ENCODE data around the gene SORCS2.
A peak's percentile ranks its signal among the peaks of the same experiment; 100 is the strongest.

Gene SORCS2

DNA sequence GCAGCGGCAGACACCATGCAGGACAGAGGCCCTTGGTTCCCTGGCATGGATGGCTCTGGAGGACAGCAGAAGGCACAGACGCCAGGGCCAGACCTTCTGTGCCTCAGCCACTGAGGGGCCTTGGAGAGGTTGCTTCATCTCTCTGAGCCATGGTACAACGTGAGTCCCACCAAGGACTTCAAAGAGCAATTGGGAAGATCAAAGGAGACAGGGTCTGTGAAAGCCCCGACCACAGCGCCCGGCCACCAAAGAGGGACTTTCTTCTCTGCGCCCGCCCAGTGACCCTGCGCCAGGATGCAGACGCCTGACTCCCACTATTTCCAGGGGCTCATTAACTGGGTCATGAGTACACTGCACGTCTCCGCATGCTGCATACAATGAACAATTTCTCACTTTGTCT is 573.3 kb downstream of the SORCS2 start:
- no peak for DNase-seq

DNA sequence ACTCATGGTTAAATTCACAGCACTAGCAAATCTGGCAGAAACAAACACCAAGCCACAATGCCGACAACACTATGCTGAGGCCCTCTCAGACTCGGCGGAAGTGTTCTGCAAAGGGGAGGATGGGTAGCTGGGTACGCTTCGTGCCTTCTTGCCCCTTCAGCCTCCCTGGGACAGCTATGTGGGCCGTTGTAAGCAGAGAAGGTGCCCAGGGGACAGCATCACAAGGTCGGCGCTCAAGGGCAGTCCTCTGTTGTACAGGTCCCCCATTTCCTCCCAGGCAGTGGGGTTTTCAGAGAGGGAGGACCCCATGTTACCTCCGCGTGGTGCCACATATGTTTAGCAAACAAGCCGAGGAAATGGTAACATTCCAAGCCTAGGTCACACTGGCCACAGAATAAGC is 573.7 kb downstream of the SORCS2 start:
- DNase-seq, result no peak

DNA sequence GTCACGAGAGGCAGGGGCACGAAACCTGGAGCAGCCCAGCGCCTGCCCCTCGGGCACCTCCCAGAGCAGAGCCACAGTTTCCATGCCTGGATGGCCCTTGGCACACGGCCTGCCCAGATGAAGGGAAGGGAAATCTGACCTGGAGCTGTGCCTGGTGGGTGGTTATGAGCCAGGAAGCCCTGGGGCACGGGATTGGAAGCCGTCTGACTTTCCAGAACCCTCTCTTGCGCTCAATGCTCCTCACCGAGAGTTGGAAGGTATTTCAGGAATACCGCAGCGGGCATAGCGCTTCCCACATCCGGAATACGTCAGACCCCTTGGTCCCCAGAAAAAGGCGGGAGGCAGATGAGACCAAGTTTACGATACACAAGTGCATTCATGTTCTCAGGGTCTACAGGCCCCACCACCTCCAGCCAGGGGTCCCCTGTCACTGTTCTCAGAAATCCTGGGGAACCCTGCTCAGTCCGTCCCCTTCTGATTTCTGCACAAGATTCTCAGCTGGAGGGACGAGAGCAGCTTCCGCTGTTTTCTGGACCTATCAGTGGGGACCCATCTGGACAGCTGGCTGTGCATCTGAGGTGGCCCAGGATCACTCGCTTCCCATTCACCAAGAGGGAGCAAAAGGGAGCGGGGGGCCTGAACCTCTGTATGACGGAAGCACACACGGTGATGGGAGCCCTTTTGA is 574.5 kb downstream of the SORCS2 start:
- DNase-seq, result no peak

DNA sequence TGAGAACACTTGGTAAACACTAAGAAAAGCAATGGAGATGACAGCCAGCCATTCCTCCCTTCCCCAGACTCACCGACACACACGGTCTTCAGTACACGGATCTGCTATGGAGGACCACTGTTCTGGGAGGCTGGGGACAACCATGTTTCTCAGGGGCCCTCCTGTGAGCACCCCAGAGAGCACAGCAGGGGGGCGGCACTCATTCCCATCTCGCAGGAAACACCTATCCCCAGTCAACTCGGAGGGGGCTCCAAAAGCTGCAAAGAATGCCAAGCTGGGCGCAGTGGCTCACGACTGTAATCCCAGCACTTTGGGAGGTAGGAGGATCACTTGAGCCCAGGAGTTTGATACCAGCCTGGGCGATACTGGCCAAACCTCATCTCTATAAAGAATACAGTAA is 575.2 kb downstream of the SORCS2 start:
- no peak for DNase-seq

DNA sequence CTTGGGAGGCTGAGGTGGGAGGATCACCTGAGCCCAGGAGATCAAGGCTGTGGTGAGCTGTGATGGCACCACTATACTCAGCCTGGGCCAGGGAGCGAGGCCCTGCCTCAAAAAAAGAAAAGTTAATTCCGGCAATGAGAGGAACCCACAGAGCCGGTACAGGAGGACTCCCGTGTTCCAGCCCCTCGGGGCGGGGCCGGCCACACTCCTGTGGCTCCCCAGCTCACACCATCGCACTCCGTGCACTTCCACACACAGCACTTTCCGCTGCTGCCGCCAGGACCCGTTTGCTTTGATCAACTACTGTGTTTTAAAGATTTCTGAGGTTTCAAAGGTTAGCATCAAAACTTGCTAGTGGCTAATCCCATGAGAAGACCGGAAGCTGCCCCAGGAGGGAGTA is 575.6 kb downstream of the SORCS2 start:
- no peak for DNase-seq

DNA sequence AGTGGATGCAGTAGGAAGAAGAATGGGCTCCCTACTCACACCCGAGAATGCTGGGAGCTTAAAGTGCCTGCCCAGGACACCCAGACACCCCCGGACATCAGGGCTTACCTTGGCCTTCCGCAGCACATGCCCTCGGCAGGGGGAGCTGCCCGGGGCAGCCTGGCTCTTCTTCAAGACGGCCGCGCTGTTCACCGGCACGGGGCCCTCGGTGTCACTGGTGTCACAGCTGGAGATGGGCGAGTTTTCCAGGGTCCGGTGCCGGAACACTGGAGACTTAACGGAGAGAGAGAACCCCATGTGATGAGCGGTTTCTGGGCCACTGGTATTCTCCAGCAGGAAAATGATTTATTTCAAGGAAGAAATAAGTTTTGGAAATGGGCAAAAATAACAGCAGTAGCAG is 576.4 kb downstream of the SORCS2 start:
- no peak for DNase-seq

DNA sequence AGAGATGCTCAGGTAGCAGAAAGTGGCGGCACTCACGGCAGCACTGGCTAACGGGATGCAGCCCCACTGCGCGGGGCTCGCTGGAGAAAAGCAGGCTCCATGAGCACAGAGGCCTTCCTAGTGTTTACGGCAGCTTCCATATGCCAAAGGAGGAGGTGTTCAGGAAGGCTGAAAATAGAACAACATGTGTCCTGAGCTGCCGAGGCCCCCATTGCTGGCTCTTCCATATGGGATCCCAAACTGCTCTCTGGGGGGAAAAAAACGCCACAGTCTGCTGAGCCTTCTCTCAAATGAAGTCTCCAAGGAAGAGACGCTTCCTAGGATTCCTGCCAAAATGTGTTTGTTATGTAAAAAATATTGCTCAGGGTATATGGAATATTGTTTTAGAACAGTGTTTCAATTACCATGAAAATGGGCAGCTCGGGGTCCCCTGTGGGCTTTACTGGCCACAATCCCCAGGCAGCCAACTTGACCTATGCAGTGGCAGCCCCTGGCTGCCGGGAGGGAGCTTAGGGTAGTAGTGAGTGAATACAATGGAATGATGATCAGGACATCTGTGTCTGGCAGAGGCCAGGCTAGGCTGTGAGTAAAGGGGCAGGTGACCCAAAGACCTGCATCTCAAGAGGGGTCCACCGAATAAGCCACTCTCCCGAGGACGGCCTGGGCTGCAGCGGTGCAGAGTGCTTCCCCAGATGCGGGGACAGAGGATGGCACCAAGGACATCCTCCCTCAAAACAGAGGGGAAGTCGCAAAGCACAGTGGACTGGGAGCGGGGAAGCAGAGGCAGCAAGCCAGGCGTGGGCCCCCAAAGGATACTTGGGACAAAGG is 577.3 kb downstream of the SORCS2 start:
- DNase-seq, result no peak

DNA sequence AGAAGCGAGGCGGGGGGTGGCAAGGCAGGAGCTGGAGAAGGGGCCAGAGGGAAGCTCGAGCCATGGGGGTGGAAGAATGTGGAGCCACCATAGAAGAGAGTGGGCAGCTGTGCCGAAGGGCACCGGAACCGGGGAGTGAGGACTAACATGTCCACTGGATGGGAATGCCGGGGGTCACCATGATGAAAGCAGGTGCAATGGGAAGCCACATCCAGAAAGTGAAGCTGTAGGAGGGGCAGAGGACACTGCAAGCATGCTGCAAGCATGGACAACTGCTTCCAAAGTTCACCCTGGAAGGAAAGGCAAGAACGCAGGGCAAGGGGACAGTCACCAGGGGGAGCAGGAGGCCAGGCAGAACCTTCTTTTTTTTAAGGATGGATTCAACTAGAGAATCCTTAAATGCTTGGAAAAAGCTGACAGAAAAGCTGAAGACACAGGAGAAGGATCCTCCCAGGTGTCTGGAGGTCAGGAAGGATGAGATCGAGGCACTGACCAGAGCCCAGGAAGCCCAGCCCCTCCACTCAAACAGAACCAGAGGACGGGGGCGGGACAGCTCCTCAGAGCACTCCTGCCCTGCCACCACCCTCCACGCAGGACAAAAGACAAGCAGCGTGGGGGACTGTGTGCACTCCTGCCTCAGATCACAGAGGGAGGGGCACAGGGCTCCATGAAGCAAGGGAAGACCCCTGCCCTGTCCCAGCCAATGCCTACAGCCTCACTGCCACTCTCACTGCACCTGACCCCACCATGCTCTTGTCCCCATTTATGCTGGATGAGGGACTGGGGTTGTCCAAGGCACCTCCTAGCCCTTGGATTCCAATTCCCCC is 578.1 kb downstream of the SORCS2 start:
- no peak for DNase-seq

DNA sequence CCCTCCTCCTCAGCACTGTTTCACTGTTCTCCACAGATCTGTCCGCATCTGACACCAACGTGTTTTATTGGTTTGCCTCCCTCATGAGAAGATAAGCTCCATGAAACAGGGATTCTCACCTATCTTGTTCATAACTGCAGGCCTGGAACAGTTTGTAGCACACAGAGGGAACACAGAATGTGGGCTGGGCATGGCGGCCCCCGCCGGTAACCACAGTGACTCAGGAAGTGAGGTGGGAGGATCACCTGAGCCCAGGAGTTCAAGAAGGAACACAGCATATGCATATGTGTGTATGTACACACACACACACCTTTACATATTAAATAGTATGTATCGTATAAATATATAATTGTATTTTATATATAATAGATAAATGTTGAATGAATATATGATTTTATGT is 578.7 kb downstream of the SORCS2 start:
- DNase-seq, result no peak

DNA sequence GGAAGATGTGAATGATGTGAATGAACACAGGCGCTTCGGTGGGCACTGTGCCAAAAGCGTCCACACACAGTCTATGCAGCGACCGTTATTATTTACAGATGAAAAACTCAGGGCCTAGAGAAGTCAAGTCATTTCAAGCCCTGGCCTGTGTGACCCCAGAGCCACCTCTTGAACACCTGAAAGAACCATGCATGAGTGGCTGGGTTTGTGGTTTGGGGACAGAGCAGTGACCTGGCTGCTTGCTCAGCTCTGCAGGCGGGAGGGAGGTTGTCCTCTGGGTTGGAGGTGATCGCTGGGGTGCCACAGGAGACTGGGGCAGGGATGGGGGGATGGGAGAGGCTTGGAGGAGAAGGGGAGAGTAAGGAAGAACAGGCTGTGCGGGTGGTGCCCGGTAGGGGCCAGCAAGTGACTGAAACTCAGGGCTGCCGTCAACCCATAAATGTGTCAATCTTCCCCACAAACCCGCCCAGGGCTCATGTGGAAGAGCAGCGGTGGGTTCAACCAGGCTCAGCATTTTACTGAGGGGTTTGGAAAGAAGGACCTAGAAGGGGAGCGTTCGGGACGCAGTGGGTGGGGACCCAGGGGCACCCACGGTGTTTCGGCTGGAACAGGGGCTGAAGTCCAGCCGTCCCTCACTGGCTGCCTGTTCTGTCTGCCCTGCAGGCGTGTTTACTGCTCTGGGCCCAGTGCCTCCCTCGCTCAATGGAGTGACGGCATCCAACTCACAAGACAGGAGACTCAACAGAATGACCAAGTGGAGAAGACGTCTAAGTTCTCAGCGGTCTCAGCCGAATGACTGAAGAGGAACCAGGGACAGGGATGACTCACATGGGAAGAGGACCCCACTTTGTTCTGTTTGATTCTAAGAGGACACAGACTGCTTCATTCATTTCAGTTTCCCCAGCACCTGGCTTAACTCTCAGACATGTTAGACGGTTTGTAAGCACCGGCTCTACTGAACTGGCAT is 579.5 kb downstream of the SORCS2 start:
- no peak for DNase-seq

DNA sequence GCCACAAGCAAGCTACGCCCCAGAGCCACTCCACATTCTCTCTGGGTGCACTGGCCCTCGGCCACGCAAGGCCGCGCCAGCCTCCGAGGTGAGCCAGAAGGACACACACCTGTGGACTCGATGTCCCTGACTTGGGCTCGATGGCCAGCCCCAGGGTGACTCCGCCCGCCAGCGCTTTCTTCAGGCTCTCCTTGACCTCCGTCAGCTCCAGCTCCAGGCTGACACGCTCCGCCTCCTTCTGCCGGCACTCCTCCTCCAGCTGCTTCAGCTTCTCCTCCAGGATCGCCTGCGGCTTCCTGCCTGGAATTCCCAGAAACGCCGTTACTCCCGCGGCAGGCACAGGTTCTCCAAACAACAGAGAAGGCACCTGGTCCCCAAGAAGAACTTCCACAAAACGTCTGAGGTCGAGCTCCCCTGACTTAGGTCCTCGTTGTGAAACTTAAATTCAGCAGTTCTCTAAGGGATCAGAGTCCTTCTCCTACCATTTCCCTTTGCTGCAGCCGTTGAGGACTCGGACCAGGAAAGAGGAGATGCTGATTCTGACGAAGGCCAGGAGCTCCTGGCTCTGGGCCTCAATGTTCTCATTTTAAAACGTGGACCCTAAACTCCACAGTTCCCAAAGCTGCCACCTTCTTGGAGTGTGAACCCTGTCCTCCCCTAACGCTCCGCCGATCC is 580.5 kb downstream of the SORCS2 start:
- no peak for DNase-seq

DNA sequence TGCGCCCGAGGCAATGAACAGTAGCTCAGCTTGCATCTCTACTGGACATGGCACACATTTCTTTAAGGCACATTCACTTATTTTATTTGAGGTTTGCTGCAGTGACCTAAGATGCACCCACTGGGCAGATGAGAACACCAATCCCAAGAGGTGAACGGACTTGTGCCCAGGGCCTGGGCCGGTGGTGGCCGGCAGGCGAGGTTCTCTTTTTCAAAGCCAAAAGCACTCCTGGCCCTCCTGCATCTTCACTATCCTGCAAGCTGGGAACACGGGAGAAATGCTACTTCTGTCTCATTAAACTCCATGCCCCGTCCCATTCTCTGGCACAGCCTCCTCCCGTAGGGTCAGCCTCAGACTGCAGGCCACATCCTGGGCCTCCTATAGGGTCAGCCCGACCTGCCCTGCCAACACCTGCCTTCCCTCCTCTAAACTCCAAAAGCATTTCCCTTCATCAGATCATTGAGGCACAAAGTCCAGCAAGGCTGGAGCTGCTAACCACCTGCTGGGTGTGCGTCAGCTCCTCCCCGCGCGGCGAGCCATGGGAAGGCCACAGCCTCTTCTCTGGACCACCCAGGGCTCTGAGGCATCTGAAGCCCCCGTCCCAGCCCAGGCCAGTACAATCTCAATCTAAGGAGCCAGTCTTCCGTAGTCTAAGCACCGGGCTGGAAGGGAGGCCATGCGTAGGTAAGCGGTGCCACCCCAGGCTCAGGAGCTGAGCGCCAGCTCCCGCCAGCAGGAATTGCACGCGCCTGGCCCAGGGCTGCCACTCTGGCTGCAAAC is 581.3 kb downstream of the SORCS2 start:
- DNase-seq, result no peak

DNA sequence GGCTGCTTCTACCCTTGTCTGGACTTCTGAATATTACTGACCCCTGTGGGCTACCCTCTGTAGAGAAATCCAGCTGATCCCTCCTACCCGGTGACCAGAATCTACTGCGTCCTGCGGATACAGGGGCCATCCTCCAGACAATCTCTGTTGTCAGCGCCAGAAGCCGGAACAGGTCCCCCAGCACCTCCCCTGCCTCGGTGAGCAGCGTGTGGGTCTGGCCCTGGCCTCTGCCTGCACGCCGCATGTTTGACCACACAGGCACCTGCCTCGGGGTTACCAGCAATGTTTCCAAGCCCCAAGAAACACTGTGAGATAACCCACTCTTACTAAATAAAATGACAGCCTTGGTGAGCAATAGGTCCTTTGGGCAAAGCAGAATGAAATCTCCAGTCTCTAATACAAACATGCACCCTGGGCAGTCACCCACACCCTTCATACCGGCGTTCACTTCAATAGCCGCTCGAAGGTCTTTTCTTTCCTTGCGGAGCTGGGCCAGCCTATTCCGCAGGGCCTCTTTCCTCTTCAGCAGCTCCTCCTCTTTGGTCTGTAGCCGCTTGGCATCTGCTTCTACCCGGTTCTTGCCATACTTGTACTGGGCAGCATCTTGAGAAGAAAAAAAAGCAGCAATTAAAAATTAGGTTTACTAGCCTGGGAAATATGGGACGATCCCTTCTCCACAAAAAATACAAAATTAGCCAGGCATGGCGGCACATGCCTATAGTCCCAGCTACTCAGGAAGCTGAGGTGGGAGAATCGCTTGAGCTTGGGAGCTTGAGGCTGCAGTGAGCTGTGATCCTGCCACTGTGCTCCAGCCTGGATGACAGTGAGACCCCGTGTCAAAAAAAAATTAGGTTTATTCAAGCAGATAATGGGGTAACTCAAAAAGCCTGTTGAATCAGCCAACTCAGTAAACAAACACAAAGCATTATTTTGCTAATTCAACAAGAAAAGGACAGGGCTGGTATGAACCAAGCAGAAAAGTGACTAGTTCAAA is 582.3 kb downstream of the SORCS2 start:
- no peak for DNase-seq

DNA sequence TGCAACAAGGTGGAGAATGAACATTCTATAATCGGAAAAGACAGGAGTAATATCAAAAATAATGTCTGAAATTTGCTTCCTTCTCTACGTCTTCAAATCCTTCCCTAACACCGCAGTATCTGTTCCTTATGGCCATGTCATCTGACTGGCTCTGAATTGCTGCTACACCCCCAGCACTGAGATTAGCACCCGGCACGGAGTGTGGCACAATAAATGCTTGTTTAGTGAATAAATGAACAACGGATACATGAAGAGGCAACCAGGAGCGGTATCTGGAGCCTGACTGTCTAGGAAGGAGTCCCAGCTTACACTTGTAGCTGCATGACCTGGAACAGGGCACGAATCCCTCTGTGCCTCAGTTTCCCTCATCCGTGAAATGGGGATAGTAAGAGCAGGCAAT is 583.1 kb downstream of the SORCS2 start:
- DNase-seq, result no peak

DNA sequence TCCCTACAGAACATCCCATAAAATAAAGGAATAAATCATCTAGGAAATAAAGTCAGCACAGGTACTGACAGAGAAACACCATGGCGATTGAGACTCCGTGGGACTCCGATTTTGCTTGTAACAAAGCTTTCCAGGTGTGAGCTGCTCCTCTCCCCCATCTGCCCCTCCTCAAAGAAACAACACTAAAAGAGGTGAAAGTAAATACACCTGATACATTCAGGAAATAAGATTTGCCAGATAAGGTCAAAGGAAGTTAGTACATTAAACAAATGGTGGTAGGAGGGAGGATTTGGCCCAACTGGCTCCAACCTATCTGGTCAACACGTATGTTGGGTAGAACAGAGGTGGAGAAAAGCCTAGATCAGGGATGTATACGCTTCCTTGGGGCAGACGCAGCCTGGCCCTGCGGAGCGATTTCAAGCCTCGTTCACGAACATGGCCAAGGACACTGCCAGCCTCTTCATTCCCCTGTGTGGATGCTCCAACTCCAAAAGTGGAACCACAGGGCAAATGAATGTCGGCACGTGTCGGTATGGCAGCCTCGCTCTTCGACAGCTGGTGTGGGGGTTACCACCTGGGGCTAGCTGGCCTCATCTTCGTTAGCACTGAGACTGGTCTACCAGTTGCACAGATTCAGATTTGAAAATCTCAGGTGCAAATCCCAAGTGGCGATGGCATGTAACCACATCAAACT is 584.8 kb downstream of the SORCS2 start:
- DNase-seq, result no peak

DNA sequence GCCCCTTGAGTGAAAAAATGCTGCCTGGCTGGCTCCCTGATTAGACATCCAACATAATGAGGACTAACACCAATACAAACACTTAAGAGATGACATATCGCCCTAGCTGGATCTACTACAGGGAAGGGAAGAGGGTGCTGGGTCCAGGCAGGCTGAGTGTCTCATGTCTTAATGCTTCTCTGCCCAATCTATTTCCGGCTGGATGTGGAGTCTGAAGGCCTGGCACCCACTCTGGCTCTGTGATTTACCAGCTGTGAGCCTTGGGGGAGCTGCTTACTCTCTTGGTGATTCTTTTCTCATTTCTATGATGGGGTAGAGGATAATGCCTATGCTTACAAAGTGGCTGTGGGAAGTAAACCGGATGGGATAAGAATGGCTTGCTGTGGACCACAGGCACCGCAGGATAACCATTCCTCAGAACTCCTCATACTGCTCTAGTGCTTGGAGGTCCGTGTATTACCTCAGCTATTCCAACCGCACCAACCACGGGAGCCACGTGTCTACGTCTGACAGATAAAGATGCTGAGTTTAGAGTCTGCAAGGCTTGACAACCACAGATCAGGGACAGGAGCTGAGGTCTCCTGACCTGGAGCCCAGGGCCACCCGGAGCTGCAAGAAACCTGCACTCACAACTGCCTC is 585.7 kb downstream of the SORCS2 start:
- no peak for DNase-seq

DNA sequence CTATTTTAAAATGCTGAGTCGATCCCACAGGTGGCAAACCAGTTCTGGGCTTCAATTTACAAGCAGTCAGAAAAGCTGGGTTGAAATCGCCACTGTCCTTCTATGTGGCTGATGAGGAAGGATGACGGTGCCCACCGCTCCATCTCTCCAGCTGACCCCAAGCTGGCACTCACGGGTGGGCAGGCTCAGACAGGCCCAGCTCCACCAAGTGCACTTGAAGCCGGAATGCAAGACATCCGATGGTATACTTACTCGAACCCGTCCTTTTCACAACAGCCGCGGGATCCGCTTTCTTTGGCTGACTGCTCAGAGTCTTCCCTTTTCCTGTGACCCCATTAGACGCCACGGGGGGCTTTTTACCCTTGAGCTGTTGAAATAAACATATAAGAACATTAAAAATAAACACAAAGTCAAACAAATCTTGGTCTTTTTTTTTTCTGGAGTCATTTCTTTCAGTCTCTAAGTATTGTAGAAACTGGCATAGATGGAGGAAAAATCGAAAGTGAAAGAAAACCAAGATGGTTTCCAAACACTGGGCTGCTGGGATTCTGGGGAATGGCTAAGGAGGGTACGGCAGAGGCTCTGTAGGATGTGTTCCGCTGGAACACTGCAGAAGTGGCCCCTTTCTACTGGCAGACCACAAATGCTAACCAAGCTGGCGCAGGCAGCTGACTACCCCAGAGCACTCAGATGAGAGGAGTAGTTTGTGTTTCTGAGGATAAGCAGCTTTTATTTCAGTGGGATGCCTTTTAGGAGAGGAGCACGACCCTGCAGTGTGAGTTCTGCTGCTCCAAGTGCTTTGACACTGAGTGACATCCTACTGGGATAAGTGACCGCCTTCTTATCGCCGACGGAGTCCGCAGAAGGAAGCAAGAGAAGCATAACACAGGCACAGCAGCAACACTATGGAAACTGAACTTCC is 586.4 kb downstream of the SORCS2 start:
- peak; percentile 21 for DNase-seq

DNA sequence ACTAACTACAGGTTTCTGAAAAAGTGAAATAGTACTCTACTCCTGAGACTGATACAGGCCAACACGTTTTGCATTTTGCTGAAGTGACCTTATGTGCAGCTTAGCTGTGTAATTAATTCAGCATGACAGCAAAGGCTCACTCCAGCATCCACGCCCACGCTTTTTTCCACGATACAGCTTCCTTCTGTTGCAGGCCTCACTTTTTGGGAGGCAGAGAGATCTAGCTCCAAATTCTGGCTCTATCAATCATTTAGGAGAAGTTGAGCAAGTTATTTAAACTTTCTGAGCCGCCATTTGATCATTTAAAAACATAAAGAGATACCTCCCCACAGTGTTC is 587.1 kb downstream of the SORCS2 start:
- no peak for DNase-seq

Data from DMS79 (cell line).